ENCODE results near the gene PLAC8.
"Not testable (repeated sequence)": the region's sequence is repeated elsewhere in the genome, so short reads cannot be mapped to it uniquely, and the experiment has no call there.

Gene PLAC8, protein sequence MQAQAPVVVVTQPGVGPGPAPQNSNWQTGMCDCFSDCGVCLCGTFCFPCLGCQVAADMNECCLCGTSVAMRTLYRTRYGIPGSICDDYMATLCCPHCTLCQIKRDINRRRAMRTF

DNA sequence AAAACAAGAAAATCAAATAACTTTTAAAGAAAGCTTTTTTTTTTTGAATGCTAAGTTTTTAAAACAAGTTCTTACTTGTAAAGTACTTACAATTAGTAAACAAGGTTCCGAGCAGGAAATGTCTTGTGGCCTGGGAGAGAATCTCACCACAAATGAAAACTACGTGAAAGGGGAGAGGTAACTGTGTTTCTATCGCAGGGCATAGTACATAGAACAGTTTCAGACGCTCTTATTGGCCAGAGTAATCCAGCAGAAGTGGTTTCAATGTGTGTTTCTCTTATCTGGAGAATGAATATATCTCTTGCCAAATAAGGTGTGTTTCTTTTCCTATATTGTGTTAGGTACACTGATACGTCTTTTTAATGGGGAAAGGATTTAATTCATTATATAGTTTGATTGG is at the start of gene PLAC8:
TSS of gene PLAC8 (minus strand) at position 154 of the 400 bp plus-strand sequence. CDS start 6,808 bp downstream, outside the sequence.
- no peaks in the 10 kb centered on the region for H3K27me3 Mint-ChIP-seq
- H3K27ac Mint-ChIP-seq, result peak within 1 kb of the TSS; percentile 98
- H3K36me3 Mint-ChIP-seq, result no peaks in the 10 kb centered on the region
- peak within 1 kb of the TSS; percentile 98 for H3K4me3 Mint-ChIP-seq
- no peaks in the 10 kb centered on the region for H3K9me3 Mint-ChIP-seq
- H3K4me1 Mint-ChIP-seq, result peaks cover 51% of the 10 kb centered on the region

DNA sequence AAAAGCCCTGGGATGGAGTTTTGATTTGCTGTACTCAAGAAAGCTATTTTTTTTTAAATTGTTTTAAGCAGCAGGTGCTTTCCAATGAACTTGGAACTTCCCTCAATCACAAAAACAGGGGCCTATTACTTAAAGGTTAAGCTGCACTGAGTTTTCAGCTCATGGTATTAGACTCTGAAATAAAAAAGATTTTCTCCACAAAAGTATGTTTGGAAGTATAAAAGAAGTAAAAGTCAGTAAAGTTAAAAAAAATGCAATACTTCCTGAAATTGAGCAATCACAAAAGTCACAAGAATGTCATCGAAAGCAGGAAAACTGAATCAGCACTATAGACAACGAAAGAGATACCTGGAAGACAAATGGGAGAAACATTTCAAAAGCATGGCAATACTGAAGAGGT is 38.9 kb upstream of the PLAC8 start:
- peaks cover 11% of the 10 kb centered on the region for H3K9me3 Mint-ChIP-seq
- H3K27ac Mint-ChIP-seq, result peak overlapping the region; percentile 19

DNA sequence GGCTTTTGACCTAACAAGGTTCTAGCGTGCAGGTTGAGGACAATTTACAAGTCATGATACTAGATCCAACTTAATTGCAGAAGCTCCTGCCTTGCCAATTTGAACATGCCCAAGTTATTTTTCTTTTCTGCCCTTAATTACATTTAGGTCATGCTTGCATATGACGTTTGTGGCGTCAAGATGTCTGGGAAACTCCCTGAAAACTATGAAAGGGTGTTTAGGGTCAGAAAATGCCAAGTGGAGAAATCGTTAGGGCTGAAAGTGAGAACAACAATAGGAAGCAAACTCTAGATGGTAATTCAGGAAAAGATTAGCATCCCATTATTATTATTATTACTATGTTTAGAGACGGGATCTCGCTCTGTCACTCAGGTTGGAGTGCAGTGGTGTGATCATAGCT is 38.2 kb upstream of the PLAC8 start:
- H3K27me3 Mint-ChIP-seq, result no peaks in the 10 kb centered on the region
- H3K27ac Mint-ChIP-seq, result no peak overlapping the region
- no peak overlapping the region for H3K4me3 Mint-ChIP-seq
- H3K36me3 Mint-ChIP-seq, result peaks cover 4% of the 10 kb centered on the region
- peaks cover 11% of the 10 kb centered on the region for H3K9me3 Mint-ChIP-seq
- peaks cover 46% of the 10 kb centered on the region for H3K4me1 Mint-ChIP-seq

More for the DNA sequence above, 38.9 kb upstream of the PLAC8 start:
- Mint-ChIP-seq H3K4me3 (no peak overlapping the region), H3K36me3 (peaks cover 4% of the 10 kb centered on the region), H3K27me3 (no peaks in the 10 kb centered on the region), H3K4me1 (peaks cover 46% of the 10 kb centered on the region)

DNA sequence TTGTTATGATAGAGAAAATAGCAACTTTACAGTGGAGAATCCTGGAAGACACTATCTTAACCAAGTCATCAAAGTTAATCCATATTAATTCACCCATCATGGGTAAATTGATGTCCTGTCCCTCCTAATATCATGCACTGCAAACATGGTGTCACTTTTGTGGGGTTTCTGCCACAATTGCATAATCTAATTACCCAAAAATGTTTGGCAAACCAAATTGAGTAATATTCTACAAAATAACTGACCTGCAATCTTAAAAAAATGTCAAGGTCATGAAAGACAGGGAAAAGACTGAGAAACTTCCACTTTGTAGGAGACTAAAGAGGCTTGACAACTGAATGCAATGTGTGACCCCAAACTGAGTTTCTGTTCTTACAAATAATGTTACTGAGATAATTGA is 37.1 kb upstream of the PLAC8 start:
- Mint-ChIP-seq H3K4me3 (no peak overlapping the region), H3K36me3 (peaks cover 4% of the 10 kb centered on the region), H3K27ac (no peak overlapping the region), H3K4me1 (peaks cover 46% of the 10 kb centered on the region), H3K27me3 (no peaks in the 10 kb centered on the region), H3K9me3 (peaks cover 6% of the 10 kb centered on the region)

DNA sequence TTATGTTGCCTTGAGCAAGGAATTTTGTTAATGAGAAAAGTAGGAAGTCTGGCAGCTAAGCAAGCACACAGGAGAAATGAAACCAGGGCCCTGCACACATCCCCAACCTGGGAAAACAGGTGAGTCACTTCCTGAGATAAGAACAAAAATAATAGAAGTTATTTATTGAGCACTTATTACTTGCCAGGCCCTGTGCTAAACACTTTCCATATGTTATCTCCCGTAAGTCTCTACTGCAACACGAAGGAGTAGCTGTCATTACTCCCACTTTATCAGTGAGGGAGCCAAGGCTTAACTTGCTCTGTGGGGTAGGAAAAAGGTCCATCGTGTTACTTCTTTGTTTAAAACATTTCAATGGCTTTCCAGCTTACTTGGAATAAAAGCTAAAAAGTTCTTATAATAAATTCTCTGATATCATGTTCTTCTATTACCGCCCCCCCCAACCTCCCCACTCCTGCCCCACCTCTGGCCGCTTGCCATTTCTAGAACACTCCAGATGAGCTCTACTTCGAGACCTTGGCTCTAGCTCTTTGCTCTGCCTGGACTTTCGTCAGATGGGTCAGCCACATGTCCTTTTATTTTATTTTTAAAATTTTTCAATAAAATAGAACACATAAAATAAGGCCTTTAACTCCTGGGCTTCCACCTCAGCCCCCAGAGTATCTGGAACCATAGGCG is 36.3 kb upstream of the PLAC8 start:
- Mint-ChIP-seq H3K4me1 (peaks cover 50% of the 10 kb centered on the region), H3K27me3 (no peaks in the 10 kb centered on the region), H3K9me3 (no peaks in the 10 kb centered on the region), H3K27ac (no peak overlapping the region), H3K4me3 (no peak overlapping the region), H3K36me3 (no peaks in the 10 kb centered on the region)

DNA sequence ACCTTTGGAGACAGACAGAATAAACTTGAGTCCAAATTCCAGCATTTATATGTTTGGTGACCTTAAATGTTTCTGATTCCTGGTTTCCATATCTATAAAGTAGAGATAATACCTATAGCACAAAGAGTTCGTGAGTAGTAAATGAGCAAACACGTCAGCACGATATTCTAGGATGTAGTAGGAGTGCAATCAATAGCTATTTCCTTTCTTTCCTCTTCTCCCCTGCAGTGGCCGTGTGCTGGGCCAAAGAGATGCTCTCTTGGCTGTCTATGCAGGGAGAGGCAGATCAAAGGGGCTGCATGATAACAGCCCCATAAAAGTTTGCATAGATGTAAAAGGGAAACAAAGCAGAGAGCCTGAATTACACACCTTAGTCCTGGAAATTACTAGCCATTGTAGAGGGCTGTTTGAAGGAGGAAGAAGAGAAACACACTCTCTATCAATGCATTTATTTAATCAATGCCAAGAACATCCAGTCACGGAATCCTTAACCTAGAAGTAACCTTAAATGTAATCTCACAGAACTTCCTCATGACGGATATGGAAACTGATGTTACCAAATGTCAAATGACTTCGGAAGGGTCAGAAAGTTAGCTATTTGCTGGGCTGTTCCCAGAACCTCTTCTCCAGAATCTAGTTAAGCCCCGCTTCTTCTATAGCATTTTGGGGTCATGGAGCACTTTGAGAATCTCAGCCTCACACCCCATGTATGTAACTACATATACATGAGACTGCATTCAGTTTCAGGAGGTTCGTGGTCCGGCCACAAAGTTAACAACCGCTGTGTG is 35.5 kb upstream of the PLAC8 start:
- no peak overlapping the region for H3K27ac Mint-ChIP-seq

DNA sequence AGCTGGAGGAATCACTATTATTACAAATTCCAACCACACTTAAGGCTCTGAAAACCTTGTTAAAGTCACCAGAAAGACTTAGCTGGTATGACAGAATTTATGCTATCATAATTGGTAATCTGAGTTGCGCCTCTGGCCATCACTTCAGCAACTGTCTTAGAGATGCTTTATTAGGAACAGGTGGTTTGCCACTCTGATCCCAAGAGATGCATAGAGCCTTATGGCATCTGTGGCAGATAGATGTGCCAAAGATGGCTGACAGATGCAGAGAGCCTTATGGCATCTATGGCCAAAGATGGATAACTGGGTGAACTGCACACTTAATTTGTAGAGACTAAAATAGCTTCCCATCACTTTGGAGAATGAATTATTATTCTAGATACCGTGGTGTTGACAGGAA is 32.3 kb upstream of the PLAC8 start:
- H3K4me1 Mint-ChIP-seq, result peaks cover 31% of the 10 kb centered on the region
- no peaks in the 10 kb centered on the region for H3K27me3 Mint-ChIP-seq
- H3K9me3 Mint-ChIP-seq, result peaks cover 8% of the 10 kb centered on the region
- no peaks in the 10 kb centered on the region for H3K36me3 Mint-ChIP-seq
- no peak overlapping the region for H3K27ac Mint-ChIP-seq
- no peak overlapping the region for H3K4me3 Mint-ChIP-seq

More for the DNA sequence above, 35.5 kb upstream of the PLAC8 start:
- Mint-ChIP-seq H3K36me3 (no peaks in the 10 kb centered on the region), H3K4me3 (no peak overlapping the region), H3K27me3 (no peaks in the 10 kb centered on the region), H3K4me1 (peaks cover 47% of the 10 kb centered on the region), H3K9me3 (no peaks in the 10 kb centered on the region)

DNA sequence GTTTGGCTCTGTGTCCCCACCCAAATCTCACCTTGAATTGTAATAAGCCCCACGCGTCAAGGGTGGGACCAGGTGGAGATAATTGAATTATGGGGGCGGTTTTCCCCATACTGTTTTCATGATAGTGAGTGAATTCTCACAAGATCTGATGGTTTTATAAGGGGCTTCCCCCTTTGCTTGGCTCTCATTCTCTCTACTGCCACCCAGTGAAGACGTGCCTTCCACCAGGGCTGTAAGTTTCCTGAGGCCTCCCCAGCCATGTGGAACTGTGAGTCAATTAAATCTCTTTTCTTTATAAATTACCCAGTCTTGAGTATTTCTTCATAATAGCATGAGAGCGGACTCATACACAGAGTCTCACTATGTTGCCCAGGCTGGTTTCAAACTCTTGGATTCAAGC is 31.2 kb upstream of the PLAC8 start:
- not testable (repeated sequence) for H3K9me3 Mint-ChIP-seq, H3K27ac Mint-ChIP-seq, H3K36me3 Mint-ChIP-seq, H3K4me3 Mint-ChIP-seq, H3K27me3 Mint-ChIP-seq
- H3K4me1 Mint-ChIP-seq, result peaks cover 30% of the 10 kb centered on the region

DNA sequence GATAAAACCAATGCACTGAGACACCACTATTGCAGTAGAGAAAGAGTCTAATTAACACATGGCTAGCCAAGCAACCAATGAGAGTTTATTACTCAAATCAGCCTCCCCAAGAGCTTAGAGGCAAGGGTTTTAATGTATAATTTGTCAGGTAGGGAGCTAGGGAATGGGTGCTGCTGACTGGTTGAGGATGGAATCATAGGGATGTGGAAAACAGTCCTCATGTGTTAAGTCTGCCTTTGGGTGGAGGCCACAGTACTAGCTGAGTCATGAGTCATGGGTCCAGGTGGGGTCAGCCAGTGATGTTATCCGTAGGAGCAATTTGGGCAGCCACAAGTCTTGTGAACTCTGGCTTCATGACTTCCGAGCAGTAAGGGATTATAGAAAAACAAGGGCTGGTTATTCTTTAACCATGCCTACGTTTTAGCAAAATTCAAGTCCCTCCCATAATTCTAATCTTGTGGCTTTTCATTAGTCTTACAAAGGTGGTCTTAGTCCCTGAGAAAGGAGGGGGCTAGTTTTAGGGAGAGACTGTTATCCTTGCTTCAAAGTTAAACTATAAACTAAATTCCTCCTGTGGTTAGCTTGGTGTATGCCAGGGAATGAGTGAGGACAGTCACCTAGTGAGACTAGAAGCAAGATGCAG is 25.1 kb upstream of the PLAC8 start:
- no peaks in the 10 kb centered on the region for H3K27me3 Mint-ChIP-seq
- peaks cover 11% of the 10 kb centered on the region for H3K9me3 Mint-ChIP-seq
- no peak overlapping the region for H3K4me3 Mint-ChIP-seq
- H3K36me3 Mint-ChIP-seq, result peaks cover 5% of the 10 kb centered on the region
- H3K27ac Mint-ChIP-seq, result no peak overlapping the region
- H3K4me1 Mint-ChIP-seq, result peaks cover 25% of the 10 kb centered on the region

DNA sequence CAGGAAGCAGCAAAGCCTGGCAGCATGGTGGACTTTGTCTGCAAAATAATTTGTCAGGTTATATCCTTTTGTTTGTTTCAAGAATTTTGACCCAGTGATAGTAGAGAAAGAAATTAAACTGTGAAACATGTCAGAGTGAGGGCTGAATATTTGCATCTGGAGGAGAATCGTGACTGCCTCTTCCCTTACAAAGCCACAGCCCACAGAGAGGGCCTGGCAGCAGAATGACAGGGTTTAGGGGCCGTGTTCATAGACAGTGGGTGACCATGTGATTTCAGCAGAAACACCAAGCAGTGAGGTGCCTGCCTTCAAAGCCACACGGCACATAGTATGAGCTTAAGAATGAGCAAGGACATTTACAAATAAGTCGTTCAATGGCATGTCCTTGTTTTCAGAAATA is 24.4 kb upstream of the PLAC8 start:
- Mint-ChIP-seq H3K27me3 (no peaks in the 10 kb centered on the region), H3K4me1 (peaks cover 25% of the 10 kb centered on the region), H3K4me3 (no peak overlapping the region), H3K36me3 (peaks cover 6% of the 10 kb centered on the region), H3K27ac (no peak overlapping the region), H3K9me3 (peaks cover 16% of the 10 kb centered on the region)

DNA sequence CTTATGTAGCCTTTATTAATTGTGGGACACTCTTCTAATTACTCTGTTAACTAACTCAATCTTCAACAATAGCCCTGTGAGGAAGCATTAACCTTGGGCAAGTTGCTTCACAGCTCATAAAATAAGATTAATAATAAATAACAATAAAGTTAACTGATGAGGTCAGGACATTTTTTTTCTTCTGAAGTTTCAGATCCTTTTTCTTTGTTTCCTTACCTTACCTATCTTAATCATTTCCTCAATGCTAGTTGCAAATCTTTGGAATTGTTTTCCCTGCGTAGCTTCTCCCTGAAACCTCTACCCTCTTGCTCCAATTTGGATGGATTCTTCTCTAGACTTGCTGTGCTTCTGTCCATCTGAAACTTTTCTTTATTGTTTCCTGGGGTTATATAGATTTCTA is 17.5 kb upstream of the PLAC8 start:
- Mint-ChIP-seq H3K27me3 (no peaks in the 10 kb centered on the region), H3K4me1 (no peaks in the 10 kb centered on the region), H3K36me3 (peaks cover 11% of the 10 kb centered on the region), H3K4me3 (no peak overlapping the region), H3K9me3 (peaks cover 16% of the 10 kb centered on the region), H3K27ac (no peak overlapping the region)

DNA sequence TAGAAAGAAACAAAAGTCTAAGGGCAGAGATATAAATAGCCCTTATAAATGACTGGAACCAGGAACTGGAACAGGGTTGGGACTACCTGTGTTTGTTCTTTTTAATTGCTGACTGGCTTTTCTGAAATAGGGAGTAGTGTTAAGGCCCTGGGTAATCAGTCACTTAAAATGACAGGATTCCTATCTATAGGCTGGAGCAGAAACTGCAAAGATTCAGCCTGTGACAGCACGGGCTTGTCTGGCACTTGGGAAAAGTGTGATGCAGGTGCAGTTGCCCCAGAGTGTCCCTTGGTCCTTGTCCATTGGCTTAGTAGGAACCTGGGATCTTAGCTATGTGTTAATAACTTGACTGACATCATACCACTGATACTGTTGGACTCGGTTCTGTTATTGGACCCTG is 14.7 kb upstream of the PLAC8 start:
- Mint-ChIP-seq H3K27ac (no peak overlapping the region), H3K9me3 (peaks cover 8% of the 10 kb centered on the region), H3K4me1 (peaks cover 15% of the 10 kb centered on the region), H3K4me3 (no peak overlapping the region), H3K27me3 (no peaks in the 10 kb centered on the region), H3K36me3 (peaks cover 6% of the 10 kb centered on the region)

DNA sequence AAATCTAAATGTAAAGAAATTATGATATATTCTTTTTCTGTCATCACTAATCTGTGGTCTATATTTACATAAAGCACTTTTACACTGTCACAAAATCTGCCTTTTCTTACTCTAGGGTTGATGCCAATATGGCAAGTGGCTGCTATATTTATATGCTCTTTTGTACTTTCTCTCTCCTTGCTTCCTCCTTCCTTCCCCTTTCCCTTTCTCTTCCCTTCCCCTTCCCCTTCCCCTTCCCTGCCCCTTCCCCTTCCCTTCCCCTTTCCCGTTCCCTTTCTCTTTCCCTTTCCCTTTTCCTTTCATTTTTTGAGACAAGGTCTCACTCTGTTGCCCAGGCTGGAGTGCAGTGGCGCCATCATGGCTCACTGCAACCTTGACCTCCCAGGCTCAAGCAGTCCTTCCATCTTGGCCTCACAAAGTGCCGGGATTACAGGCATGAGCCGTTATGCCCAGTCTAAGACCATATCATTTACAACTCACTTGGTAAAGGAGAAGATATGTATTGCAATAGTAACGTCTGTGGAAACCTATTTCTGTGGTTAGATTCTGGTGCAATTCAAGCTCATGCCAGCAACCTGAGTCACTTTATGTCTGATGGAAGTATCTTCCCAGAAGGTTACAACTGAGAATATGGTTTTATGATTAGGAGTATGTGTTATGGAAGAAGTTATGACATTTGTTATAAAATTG is 13.9 kb upstream of the PLAC8 start:
- Mint-ChIP-seq H3K4me1 (peaks cover 18% of the 10 kb centered on the region), H3K9me3 (peaks cover 5% of the 10 kb centered on the region), H3K27me3 (no peaks in the 10 kb centered on the region), H3K36me3 (peaks cover 4% of the 10 kb centered on the region), H3K27ac (no peak overlapping the region), H3K4me3 (no peak overlapping the region)

DNA sequence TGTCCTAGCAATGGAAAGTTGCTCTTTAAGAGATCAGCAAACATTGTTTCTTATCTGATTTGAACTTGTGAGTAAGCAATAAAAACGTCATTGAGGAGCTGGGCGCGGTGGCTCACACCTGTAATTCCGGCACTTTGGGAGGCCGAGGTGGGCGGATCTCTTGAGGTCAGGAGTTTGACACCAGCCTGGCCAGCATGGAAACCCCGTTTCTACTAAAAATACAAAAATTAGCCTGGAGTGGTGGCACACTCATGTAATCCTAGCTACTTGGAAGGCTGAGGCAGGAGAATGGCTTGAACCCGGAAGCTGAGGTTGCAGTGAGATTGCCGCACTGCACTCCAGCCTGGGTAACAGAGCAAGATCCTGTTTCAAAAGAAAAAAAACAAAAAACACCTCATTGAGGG is 11.2 kb upstream of the PLAC8 start:
- no peaks in the 10 kb centered on the region for H3K9me3 Mint-ChIP-seq
- H3K4me3 Mint-ChIP-seq, result peak overlapping the region; percentile 58
- H3K27ac Mint-ChIP-seq, result no peak overlapping the region
- no peaks in the 10 kb centered on the region for H3K36me3 Mint-ChIP-seq
- no peaks in the 10 kb centered on the region for H3K27me3 Mint-ChIP-seq
- peaks cover 18% of the 10 kb centered on the region for H3K4me1 Mint-ChIP-seq

DNA sequence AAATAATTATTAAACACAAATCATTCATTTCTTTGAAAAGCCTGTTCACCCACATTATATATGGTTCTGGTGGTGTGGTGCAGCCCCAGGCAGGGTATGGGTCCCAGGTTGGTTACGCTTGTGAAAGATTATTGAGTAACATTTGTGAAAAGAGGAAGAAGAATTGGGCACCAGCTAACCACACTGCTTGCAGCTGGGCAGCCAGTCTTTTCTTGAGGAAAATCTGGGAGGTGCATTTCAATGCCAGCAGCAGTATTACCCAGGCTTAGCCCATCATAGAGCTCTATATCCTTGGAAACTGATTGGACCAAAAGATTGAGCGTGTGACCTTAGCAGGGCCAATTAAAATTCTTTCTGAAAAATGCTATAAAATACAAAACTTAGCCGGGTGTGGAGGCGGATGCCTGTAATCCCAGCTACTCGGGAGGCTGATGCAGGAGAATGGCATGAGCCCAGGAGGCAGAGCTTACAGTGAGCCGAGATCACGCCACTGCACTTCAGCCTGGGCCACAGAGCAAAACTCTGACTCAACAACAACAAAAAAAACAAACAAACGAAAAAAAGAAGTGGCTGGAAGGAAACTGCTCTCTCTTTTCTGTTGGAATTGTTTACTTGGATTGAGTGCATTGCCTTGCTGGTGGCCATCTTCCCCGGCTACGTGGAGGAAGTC is 9.7 kb upstream of the PLAC8 start:
- Mint-ChIP-seq H3K27ac (peak overlapping the region; percentile 55), H3K4me3 (no peak overlapping the region)

More for the DNA sequence above, 9.7 kb upstream of the PLAC8 start:
- no peaks in the 10 kb centered on the region for H3K36me3 Mint-ChIP-seq
- H3K27me3 Mint-ChIP-seq, result no peaks in the 10 kb centered on the region
- no peaks in the 10 kb centered on the region for H3K9me3 Mint-ChIP-seq
- peaks cover 26% of the 10 kb centered on the region for H3K4me1 Mint-ChIP-seq

Data from activated naive CD4-positive, alpha-beta T cell treated with anti-CD3 and anti-CD28 coated beads, Interleukin-2, amount 50 U/mL, for 24 hours (primary cell).